ENCODE results near the gene PXN. TPM values are rescaled to one million over a fixed set of nuclear protein-coding genes. Genes with fewer than 3 reads are reported as not detected.
"Not testable (repeated sequence)": the region's sequence is repeated elsewhere in the genome, so short reads cannot be mapped to it uniquely, and the experiment has no call there.

Gene PXN
- total RNA-seq, 1 donor from 2014 or later: 54.5 TPM

GRCh38 chr12:120247183-120247582 lies 18.3 kb downstream of the PXN start:
- Mint-ChIP-seq H3K9me3 (no peaks in the 10 kb centered on the region), H3K27ac (ENCODE audit: unreplicated experiment) (no peak overlapping the region), H3K4me1 (peaks cover 25% of the 10 kb centered on the region), H3K4me3 (no peak overlapping the region), H3K27me3 (ENCODE audit: low read depth) (no peaks in the 10 kb centered on the region), H3K36me3 (ENCODE audit: low read depth) (no peaks in the 10 kb centered on the region)
- DNase-seq (ENCODE audit: low read depth, low spot score): no peak
- no peak for TF ChIP-seq CTCF (conservative IDR thresholded peaks at IDR 0.05)

- H3K4me3 Mint-ChIP-seq; H3K27me3 Mint-ChIP-seq (ENCODE audit: low read depth); H3K27ac Mint-ChIP-seq (ENCODE audit: unreplicated experiment); DNase-seq (ENCODE audit: low read depth, low spot score); H3K36me3 Mint-ChIP-seq (ENCODE audit: low read depth); H3K9me3 Mint-ChIP-seq: not testable (repeated sequence)
- peaks cover 29% of the 10 kb centered on the region for H3K4me1 Mint-ChIP-seq
These were observed 18.8 kb downstream of the PXN start for GRCh38 chr12:120246705-120247104.

GRCh38 chr12:120242971-120243699 lies 22.4 kb downstream of the PXN start:
- H3K36me3 Mint-ChIP-seq (ENCODE audit: low read depth): no peaks in the 10 kb centered on the region
- DNase-seq (ENCODE audit: low read depth, low spot score): no peak
- H3K9me3 Mint-ChIP-seq: no peaks in the 10 kb centered on the region
- H3K27me3 Mint-ChIP-seq (ENCODE audit: low read depth): no peaks in the 10 kb centered on the region
- H3K4me1 Mint-ChIP-seq: peaks cover 27% of the 10 kb centered on the region
- no peak overlapping the region for H3K27ac Mint-ChIP-seq (ENCODE audit: unreplicated experiment)
- no peak overlapping the region for H3K4me3 Mint-ChIP-seq
- no peak for TF ChIP-seq CTCF (conservative IDR thresholded peaks at IDR 0.05)

GRCh38 chr12:120242275-120242799 lies 23.2 kb downstream of the PXN start:
- DNase-seq (ENCODE audit: low read depth, low spot score): no peak
- H3K27me3 Mint-ChIP-seq (ENCODE audit: low read depth): no peaks in the 10 kb centered on the region
- no peak overlapping the region for H3K4me3 Mint-ChIP-seq

GRCh38 chr12:120241561-120242274 lies 23.8 kb downstream of the PXN start:
- Mint-ChIP-seq H3K9me3 (no peaks in the 10 kb centered on the region), H3K27me3 (ENCODE audit: low read depth) (no peaks in the 10 kb centered on the region), H3K36me3 (ENCODE audit: low read depth) (no peaks in the 10 kb centered on the region), H3K27ac (ENCODE audit: unreplicated experiment) (no peak overlapping the region), H3K4me1 (peaks cover 21% of the 10 kb centered on the region), H3K4me3 (no peak overlapping the region)
- no peak for TF ChIP-seq CTCF (conservative IDR thresholded peaks at IDR 0.05)
- no peak for DNase-seq (ENCODE audit: low read depth, low spot score)

More at GRCh38 chr12:120242275-120242799, 23.2 kb downstream of the PXN start:
- TF ChIP-seq CTCF (conservative IDR thresholded peaks at IDR 0.05): no peak
- Mint-ChIP-seq H3K27ac (ENCODE audit: unreplicated experiment) (no peak overlapping the region), H3K9me3 (no peaks in the 10 kb centered on the region), H3K36me3 (ENCODE audit: low read depth) (no peaks in the 10 kb centered on the region), H3K4me1 (peaks cover 21% of the 10 kb centered on the region)

GRCh38 chr12:120240495-120240833 lies 25.1 kb downstream of the PXN start:
- H3K27me3 Mint-ChIP-seq (ENCODE audit: low read depth): no peaks in the 10 kb centered on the region

More at GRCh38 chr12:120240495-120240833, 25.1 kb downstream of the PXN start:
- TF ChIP-seq CTCF (conservative IDR thresholded peaks at IDR 0.05): no peak
- H3K27ac Mint-ChIP-seq (ENCODE audit: unreplicated experiment): peak overlapping the region; percentile 36
- H3K9me3 Mint-ChIP-seq: no peaks in the 10 kb centered on the region
- peaks cover 28% of the 10 kb centered on the region for H3K4me1 Mint-ChIP-seq
- no peaks in the 10 kb centered on the region for H3K36me3 Mint-ChIP-seq (ENCODE audit: low read depth)
- no peak for DNase-seq (ENCODE audit: low read depth, low spot score)
- H3K4me3 Mint-ChIP-seq: no peak overlapping the region

All from neural crest cell (in vitro differentiated cells).